Lower leg skin (tissue), 3 donors: ENCODE results near the gene PBXIP1.

Experiments used
- CTCF ChIP-seq, 3 donors: fragments of 450-650 bp; IDR thresholded peaks; one replicate each; pipeline ENCODE4 v1.5.1; 2016; ENCODE audit warnings: antibody characterized with exemption in 3 of 3, mild to moderate bottlenecking in 3 of 3, moderate library complexity in 2 of 3
- POLR2A ChIP-seq, 2 donors: fragments of 450-650 bp; IDR thresholded peaks; one replicate each; pipeline ENCODE4 v1.6.1; 2016 to 2017; ENCODE audit warnings: antibody characterized with exemption in 2 of 2, mild to moderate bottlenecking in 1 of 2, moderate library complexity in 1 of 2

GRCh38 chr1:154940651-154941194 is 15.2 kb downstream of the PBXIP1 start:
- no peak for TF ChIP-seq CTCF (IDR thresholded peaks at IDR 0.05)
- no peak for TF ChIP-seq POLR2A (IDR thresholded peaks at IDR 0.05)
